Measurements from ENCODE around the gene CDKL5. TPM values are rescaled to one million over a fixed set of nuclear protein-coding genes. Genes with fewer than 3 reads are reported as not detected.
A peak's percentile ranks its signal among the peaks of the same experiment; 100 is the strongest.

CDKL5 gene
- polyA plus RNA-seq, 1 experiment = 13.3 TPM

DNA sequence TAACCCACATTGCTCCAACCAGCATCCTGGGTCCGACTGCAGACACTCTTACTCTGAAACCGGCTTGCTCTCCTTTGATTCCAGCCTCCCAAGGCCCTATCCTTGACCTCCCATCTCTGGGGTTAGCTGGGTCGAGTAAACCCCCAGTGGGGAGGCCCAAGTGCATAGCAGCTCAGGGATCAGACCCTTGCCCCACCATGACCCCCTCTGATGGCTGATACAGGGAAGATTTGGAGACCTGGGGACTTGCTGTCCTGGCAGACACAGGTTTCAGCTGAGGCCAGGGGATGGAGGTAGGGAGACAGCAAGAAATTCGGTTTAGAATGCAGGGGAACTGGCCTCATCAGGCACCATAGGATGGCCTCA is 23.6 kb upstream of the CDKL5 start:
- no peak for TF ChIP-seq CTCF (IDR thresholded peaks at IDR 0.05; ENCODE audit: low read depth, low read length)
- no peak for DNase-seq (ENCODE audit: low read depth, low spot score)
- no peak overlapping the region for H3K4me3 ChIP-seq (ENCODE audit: low read depth, low read length)
- H3K9me3 ChIP-seq (ENCODE audit: control insufficient read depth, insufficient read depth, low read length) = no peaks in the 10 kb centered on the region
- no peak overlapping the region for H3K27ac ChIP-seq (ENCODE audit: low read depth, low read length)
- ChIA-PET POLR2A (no interaction called here), CTCF (no interaction called here)
- no peaks in the 10 kb centered on the region for H3K27me3 ChIP-seq (ENCODE audit: control insufficient read depth, insufficient read depth, low read length)

DNA sequence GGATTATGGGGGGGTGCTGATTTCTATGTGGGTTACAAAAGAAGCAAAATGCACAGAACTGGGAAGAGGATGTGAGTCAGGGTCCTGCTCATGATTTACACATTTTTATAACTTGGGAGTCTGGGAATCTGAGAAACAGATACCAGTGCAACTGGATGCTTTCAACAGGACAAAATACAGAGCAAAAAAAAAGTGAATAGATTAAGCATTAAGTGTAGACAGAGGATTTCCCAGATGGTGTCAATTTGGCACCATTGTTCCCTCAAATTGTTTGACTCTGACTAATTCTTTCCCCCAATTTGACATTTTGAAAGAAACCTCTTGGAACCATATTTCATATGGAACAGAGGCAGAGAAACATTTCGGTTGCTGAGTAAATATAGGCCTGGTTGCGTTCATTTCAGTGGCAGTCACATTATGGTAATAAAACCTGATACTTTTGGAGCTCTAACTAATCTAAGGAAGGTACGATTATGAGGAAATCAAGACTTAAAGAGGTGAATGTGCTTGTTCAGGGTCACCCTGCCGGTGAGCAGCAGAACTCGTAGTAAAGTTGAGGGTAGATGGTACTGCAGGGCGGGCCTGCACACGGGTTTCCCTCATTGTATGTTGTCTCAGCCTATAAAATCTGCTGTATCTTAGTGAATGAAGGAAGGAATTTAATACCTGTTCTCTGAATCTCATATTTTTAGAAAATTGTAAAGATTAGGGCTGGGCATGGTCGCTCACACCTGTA is 18.7 kb upstream of the CDKL5 start:
- ChIA-PET POLR2A (no interaction called here), CTCF (no interaction called here)
- TF ChIP-seq CTCF (IDR thresholded peaks at IDR 0.05; ENCODE audit: low read depth, low read length) = no peak
- no peaks in the 10 kb centered on the region for H3K9me3 ChIP-seq (ENCODE audit: control insufficient read depth, insufficient read depth, low read length)
- H3K4me3 ChIP-seq (ENCODE audit: low read depth, low read length) = no peak overlapping the region
- no peak for DNase-seq (ENCODE audit: low read depth, low spot score)
- H3K27ac ChIP-seq (ENCODE audit: low read depth, low read length) = no peak overlapping the region
- no peaks in the 10 kb centered on the region for H3K27me3 ChIP-seq (ENCODE audit: control insufficient read depth, insufficient read depth, low read length)

GRCh38 chrX:18410038-18410437 is 15.4 kb upstream of the CDKL5 start:
- TF ChIP-seq CTCF (IDR thresholded peaks at IDR 0.05; ENCODE audit: low read depth, low read length) = peak; percentile 45
- Histone ChIP-seq H3K9me3 (ENCODE audit: control insufficient read depth, insufficient read depth, low read length) (no peaks in the 10 kb centered on the region), H3K27me3 (ENCODE audit: control insufficient read depth, insufficient read depth, low read length) (no peaks in the 10 kb centered on the region), H3K4me3 (ENCODE audit: low read depth, low read length) (no peak overlapping the region), H3K27ac (ENCODE audit: low read depth, low read length) (no peak overlapping the region)
- DNase-seq (ENCODE audit: low read depth, low spot score) = no peak
- ChIA-PET POLR2A (no interaction called here), CTCF (interaction anchor here (0.7 to 2.3 kb wide), 7 partner anchors 15 to 665 kb away, joined by 3 to 9 read pairs (median 3); no protein-coding TSS in a partner anchor)

GRCh38 chrX:18415386-18415785 is 10.0 kb upstream of the CDKL5 start:
- ChIA-PET POLR2A (no interaction called here), CTCF (no interaction called here)
- Histone ChIP-seq H3K4me3 (ENCODE audit: low read depth, low read length) (no peak overlapping the region), H3K9me3 (ENCODE audit: control insufficient read depth, insufficient read depth, low read length) (no peaks in the 10 kb centered on the region; the same call in 1 of the 2 replicates), H3K27me3 (ENCODE audit: control insufficient read depth, insufficient read depth, low read length) (no peaks in the 10 kb centered on the region), H3K27ac (ENCODE audit: low read depth, low read length) (no peak overlapping the region)
- no peak for DNase-seq (ENCODE audit: low read depth, low spot score)
- no peak for TF ChIP-seq CTCF (IDR thresholded peaks at IDR 0.05; ENCODE audit: low read depth, low read length)

- H3K9me3 ChIP-seq (ENCODE audit: control insufficient read depth, insufficient read depth, low read length) = no peaks in the 10 kb centered on the region
- peak; percentile 18; the same call in 1 of the 2 replicates for TF ChIP-seq CTCF (IDR thresholded peaks at IDR 0.05; ENCODE audit: low read depth, low read length)
- peak; percentile 76 for DNase-seq (ENCODE audit: low read depth, low spot score)
- peak overlapping the region; percentile 75 for H3K27ac ChIP-seq (ENCODE audit: low read depth, low read length)
- no peak overlapping the region for H3K4me3 ChIP-seq (ENCODE audit: low read depth, low read length)
- POLR2A ChIA-PET = no interaction called here
- CTCF ChIA-PET = no interaction called here
- no peaks in the 10 kb centered on the region for H3K27me3 ChIP-seq (ENCODE audit: control insufficient read depth, insufficient read depth, low read length)
Measured at GRCh38 chrX:18422325-18422724, 3.1 kb upstream of the CDKL5 start.

All from AG04450 (cell line).